Measurements from ENCODE around the gene UNC93A. TPM values are rescaled to one million over a fixed set of nuclear protein-coding genes. Genes with fewer than 3 reads are reported as not detected.
"Not testable (repeated sequence)": the region's sequence is repeated elsewhere in the genome, so short reads cannot be mapped to it uniquely, and the experiment has no call there.

Gene UNC93A
- polyA plus RNA-seq, 4 donors = 0.15 to 9.6 (median 4.6) TPM

DNA sequence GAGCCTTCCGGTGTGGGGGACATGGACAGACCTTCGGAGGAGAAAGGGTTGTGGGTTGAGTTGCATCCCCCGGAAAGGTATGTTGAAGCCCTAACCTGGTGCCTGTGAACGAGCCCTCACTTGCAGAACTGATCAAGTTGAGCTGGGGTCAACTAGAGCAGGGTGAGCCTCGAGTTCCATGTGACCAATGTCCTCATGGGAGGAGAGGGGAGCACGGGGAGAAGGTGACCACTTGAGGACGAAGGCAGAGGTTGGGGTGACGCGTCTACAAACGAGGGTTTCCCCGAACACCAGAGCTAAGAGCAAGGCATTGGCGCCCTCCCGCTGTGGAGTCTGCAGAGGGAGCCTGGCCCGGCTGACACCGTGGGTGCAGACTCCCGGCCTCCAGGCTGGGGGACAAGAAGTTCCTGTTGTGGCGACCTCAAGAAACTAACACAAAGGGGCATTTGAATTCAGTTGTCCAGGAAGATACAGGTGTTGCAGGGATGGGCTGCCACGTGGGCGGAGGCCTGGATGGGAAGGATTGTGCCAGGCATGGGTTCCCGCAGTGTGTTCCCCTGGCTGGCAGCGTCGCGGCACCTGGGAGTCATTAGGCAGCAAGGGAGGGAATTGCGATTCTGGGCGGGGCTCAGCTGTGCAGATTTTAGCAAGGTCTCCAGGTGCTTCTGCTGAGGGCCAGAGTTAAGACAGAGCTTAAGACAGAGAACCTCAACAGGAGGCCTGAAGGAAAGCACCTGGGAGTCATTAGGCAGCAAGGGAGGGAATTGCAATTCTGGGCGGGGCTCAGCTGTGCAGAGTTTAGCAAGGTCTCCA is 20.4 kb upstream of the UNC93A start:
- no peak for DNase-seq (ENCODE audit: low read depth in 4 of 4, low spot score in 3 of 4)

- DNase-seq (ENCODE audit: low read depth in 4 of 4, low spot score in 3 of 4) = no peak
Observed at GRCh38 chr6:167272151-167272550, 19.0 kb upstream of the UNC93A start.

- no peak for DNase-seq (ENCODE audit: low read depth in 4 of 4, low spot score in 3 of 4)
Observed at GRCh38 chr6:167272696-167273379, 18.3 kb upstream of the UNC93A start.

GRCh38 chr6:167274270-167274669 is 16.8 kb upstream of the UNC93A start:
- no peak for DNase-seq (ENCODE audit: low read depth in 4 of 4, low spot score in 3 of 4)

DNA sequence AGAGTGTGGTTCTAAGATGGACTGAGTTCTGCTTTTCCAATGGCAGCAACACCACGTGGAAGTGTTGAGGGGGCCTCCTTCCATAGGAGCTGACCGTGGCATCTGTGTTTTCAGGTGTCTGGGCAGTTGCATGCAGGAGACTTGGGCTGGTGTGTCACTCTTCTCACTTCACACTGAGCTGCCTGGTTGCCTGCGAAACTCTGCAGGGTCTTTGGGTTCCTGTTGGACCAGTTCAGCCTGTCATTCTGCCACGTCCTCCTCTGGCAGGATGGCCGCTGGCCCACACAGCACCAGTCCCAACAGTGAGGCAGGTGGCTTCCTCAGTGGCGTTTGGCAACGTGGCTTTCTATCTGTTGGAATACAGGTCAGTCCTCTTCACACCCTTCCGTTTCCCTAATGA is 16.1 kb upstream of the UNC93A start:
- no peak for DNase-seq (ENCODE audit: low read depth in 4 of 4, low spot score in 3 of 4)

GRCh38 chr6:167275436-167275835 is 15.7 kb upstream of the UNC93A start:
- DNase-seq (ENCODE audit: low read depth in 4 of 4, low spot score in 3 of 4) = no peak

- no peak for DNase-seq (ENCODE audit: low read depth in 4 of 4, low spot score in 3 of 4)
Observed at GRCh38 chr6:167276772-167277533, 14.2 kb upstream of the UNC93A start.

GRCh38 chr6:167278173-167278940 is 12.8 kb upstream of the UNC93A start:
- not testable (repeated sequence) for DNase-seq (ENCODE audit: low read depth in 4 of 4, low spot score in 3 of 4)

DNA sequence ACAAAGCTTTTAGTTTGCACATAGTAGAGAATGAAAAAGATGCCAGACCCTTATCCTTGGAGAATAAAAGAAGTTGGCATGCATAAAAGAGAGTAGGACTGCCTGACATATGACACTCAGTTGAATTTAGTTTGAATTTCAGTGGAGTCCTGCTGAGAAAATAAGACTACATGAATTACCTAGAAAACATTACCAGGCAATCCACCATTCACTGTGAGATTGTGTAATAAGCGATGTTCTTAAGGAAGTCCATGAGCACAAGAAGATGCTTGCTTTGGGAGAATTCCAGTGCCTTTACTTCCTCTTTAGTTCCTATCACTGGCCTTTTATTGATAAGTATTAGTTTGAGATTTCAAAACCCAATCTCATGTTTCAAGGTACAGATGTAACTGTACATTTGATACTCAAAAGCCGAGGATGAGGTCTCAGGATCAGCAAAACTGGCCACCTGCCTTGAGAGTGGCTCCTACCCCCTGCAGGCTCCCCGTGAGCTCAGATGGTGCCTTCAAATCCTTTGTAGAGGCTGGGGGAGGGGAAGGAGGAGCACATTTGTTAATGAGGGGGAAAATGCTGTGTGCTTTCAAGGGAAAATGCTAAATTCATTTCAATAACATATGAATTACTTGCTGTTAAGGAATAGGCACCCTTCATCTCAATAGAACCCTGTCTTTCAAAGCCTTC is 11.2 kb upstream of the UNC93A start:
- DNase-seq (ENCODE audit: low read depth in 4 of 4, low spot score in 3 of 4) = no peak

DNA sequence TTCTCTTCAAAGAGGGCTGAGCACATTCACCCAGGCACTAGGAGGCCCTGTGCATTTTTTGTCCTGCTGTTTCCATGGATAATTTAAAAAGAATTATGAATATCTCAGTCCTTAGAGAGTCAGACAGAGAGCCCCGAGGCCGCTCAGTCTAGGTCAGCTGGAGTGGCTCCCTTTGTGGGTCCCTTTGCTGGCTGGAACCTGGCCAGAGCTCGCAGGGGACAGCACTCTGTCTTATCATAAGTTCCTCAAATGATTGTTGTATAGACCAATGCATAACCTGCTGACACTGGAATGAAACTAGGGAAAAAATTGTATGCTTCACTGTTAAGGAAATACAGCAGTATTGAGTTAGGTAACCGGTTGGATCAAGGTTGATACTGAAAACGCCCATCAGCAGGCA is 10.6 kb upstream of the UNC93A start:
- DNase-seq (ENCODE audit: low read depth in 4 of 4, low spot score in 3 of 4) = not testable (repeated sequence)

- no peak for DNase-seq (ENCODE audit: low read depth in 4 of 4, low spot score in 3 of 4)
Observed at GRCh38 chr6:167282165-167282564, 8.9 kb upstream of the UNC93A start.

- DNase-seq (ENCODE audit: low read depth in 4 of 4, low spot score in 3 of 4) = not testable (repeated sequence)
Observed at GRCh38 chr6:167284565-167284964, 6.5 kb upstream of the UNC93A start.

DNA sequence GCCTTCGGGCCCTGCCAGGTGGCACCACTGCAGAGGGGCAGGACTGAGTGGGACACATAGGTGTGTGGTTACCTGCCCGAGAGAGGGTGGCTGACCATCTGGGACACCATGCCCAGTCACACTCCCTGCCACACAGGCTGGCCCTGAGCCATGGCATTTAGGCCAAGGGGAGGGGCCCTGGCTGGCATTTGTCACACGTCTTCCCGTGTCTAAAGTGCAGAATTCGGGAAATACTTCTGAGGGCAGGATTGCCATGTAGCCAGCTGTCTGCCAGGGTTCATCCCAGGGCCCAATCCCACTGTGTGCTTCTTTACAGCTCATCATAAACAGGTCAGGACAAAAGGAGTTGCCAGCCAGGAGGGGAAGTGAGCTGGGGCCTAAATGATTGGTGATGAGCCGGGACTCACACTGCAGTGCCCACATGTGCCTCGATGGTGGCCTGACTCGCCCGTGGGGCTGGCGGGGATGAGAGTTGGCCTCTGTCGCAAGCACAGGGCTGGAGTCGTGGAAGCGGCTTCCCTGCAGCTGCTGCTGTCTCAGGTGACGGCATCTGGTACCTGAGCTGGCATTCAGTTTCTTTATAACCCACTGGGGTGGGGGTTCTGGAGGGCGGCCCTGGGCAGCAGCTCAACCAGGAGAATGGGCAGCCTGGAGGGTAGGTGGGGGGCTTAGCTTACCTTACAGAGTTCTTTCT is 5.9 kb upstream of the UNC93A start:
- DNase-seq (ENCODE audit: low read depth in 4 of 4, low spot score in 3 of 4) = no peak

- no peak for DNase-seq (ENCODE audit: low read depth in 4 of 4, low spot score in 3 of 4)
Observed at GRCh38 chr6:167287513-167288048, 3.5 kb upstream of the UNC93A start.

- not testable (repeated sequence) for DNase-seq (ENCODE audit: low read depth in 4 of 4, low spot score in 3 of 4)
Observed at GRCh38 chr6:167288591-167289225, 2.4 kb upstream of the UNC93A start.

DNA sequence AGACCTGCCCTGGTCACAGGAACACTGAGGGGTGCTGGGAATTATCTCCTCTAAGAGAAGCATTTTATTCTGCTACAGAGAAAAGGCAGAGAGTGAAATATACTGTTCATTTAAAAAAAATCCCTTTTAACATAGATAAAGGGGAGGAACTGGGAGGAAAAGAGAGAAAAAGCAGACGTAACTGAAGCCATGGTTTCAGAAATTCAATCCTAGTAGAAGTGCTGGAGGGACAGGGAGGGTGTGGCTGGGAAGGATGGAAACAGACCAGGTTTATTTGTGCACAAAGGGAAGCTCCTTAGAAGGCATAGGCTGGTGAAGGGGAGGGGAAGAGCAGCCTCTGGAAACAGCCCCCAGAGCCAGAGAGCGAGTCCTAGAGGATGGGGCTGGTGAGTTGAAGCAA is 1.8 kb upstream of the UNC93A start:
- not testable (repeated sequence) for DNase-seq (ENCODE audit: low read depth in 4 of 4, low spot score in 3 of 4)

- DNase-seq (ENCODE audit: low read depth in 4 of 4, low spot score in 3 of 4) = no peak
Observed at GRCh38 chr6:167291623-167292300, 647 bp downstream of the UNC93A start.
